HG02870 (cell line): ENCODE data around the gene SDC4.
A peak's percentile ranks its signal among the peaks of the same experiment; 100 is the strongest.

ENCODE experiments used
- ATAC-seq: cut with Tn5 transposase; IDR thresholded peaks from one replicate; pipeline ENCODE4 v1.9.1; 2021; ENCODE audit warnings: mild to moderate bottlenecking, moderate library complexity; ENCODE audit not compliant: unreplicated experiment

Gene SDC4, protein sequence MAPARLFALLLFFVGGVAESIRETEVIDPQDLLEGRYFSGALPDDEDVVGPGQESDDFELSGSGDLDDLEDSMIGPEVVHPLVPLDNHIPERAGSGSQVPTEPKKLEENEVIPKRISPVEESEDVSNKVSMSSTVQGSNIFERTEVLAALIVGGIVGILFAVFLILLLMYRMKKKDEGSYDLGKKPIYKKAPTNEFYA

DNA sequence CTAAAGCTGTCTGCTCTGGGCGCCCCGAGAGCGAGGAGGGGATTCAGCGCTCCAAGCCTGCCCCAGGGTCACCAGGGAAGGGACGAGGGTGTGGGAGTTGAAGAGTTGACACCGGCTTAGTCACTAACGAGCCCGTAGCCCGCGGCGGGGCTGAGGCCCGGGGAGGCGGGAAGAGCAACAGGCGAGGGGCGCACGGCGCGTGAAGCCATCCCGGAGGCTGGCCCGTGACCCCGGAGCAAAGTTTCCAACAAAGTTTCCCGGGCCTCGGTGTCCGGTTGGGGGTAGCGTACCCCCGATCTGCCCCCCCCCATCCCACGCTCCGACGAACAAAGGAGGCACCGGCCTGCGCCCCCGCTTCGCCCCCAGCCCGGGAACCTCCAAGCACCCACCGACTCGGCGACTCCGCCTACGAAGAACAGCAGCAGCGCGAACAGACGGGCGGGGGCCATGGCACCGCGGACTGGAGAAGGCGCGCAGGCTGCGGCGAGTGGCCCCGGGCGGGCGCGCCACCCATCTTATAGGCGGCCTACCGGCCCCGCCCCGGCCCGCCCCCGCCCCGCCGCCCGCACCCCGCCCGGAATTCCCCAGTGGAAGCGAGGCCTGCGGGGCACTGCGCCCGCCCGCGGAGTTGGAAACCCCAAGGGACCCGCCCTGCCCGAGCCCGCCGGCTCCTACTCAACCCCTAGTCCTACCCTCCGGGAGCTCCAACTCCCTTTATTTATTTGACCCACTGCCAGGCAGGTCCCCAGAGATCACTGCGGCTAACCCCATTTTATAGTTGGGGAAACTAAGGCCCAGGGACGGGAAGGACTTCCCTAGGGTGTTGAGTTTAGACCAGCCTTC is at the start of gene SDC4:
TSS of gene SDC4 (minus strand) at position 489 of the 843 bp plus-strand sequence. CDS start at position 449, 40 bp downstream.
- no peak for ATAC-seq

DNA sequence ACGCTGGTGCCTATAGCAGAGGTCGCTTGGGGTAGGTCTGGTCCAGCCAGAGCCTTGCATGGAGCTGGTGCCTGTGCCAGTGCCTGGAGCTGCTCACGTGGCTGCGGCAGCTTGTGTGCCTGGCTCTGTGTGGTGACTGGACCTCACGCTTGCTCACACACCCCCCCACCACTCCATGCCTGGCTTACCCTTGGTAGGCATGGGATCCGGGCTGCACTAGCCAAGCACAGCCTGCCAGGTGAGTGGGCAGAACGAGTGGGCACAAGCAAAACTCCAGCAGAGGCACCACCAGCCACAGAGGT is 46.8 kb upstream of the SDC4 start:
- no peak for ATAC-seq

GRCh38 chr20:45394221-45395113 is 46.2 kb upstream of the SDC4 start:
- no peak for ATAC-seq

DNA sequence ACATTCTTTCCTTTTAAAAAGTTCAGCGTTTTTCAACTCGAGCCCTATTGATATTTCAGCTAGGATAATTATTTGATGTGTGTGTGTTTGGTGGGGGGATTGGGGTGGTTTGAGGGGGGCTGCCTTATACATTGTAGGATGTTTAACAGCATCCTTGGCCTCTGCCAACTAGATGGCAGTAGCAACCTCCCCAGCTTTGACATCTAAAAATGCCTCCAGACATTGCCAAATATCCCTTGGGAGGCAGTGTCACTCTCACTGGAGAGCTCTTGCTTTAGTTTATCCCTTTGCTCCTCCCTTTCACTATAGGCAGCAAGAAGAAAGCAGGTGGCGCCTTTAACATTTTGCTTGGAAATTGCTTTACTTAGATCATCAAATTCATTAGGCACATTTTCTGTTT is 44.5 kb upstream of the SDC4 start:
- no peak for ATAC-seq

DNA sequence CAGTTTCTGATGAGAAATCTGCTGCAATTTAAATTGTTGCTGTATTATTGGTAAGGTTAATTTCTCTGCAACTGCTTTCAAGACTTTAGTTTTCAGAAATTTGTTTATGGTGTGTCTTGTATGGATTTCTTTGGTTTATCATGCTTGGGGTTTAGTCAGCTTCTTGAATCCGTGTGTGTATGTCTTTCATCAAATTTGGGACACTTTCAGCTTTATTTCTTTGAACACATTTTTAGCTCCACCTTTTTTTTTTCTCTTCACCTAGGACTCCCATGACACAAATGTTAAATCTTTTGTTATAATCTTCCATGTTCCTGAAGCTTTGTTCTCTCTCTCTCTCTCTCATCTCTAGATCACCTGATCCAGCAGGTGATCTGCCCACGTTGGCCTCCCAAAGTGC is 43.3 kb upstream of the SDC4 start:
- no peak for ATAC-seq

GRCh38 chr20:45390931-45391330 is 42.7 kb upstream of the SDC4 start:
- no peak for ATAC-seq

DNA sequence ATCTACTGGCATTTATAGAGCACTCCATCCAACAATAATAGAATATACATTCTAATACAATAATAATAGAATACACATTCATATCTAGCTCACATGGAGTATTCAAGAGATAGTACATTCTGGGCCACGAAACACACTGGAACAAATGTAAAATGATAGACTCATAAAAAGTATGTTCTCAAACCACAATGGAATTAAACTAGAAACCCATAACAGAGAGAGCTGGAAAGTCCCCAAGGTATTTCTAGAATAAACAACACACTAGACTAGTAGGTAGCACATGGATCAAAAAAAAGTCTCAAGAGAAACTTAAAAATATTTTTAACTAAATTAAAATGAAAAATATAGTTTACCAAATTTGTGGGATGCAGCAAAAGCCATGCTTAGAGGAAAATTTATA is 39.0 kb upstream of the SDC4 start:
- no peak for ATAC-seq

- ATAC-seq = no peak
Measured at GRCh38 chr20:45378191-45378590, 30.0 kb upstream of the SDC4 start, which contains the start of gene TP53TG5. Gene TP53TG5 (minus strand): TSS chr20:45378325. CDS start chr20:45378236, 89 bp downstream.

DNA sequence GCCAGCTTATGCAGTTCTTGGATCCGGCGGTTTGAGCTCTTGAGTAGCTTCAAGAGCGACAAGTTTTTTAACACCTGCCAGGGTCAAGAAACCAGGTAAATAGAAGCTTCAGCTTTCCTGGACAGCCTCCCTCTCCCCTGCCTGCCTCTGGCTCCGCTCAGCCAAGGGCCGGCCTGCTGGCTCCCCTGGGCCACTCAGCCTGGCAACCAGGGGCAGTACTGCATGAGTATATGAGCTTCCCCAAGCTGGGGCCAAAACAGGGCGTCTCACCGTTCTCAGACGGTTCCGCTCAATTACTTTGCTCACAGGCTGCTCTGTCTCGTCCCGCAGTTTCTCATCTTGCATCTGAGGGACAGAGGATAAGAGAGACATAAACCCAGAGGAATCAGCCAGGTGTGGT is 29.0 kb upstream of the SDC4 start:
- ATAC-seq = no peak

- no peak for ATAC-seq
Measured at GRCh38 chr20:45374966-45375365, 26.7 kb upstream of the SDC4 start.

GRCh38 chr20:45374101-45374467 is 25.9 kb upstream of the SDC4 start:
- ATAC-seq = no peak

GRCh38 chr20:45373353-45374100 is 25.3 kb upstream of the SDC4 start:
- ATAC-seq = no peak

- no peak for ATAC-seq
Measured at GRCh38 chr20:45372646-45373352, 24.6 kb upstream of the SDC4 start.

- ATAC-seq = no peak
Measured at GRCh38 chr20:45372241-45372640, 24.0 kb upstream of the SDC4 start.

DNA sequence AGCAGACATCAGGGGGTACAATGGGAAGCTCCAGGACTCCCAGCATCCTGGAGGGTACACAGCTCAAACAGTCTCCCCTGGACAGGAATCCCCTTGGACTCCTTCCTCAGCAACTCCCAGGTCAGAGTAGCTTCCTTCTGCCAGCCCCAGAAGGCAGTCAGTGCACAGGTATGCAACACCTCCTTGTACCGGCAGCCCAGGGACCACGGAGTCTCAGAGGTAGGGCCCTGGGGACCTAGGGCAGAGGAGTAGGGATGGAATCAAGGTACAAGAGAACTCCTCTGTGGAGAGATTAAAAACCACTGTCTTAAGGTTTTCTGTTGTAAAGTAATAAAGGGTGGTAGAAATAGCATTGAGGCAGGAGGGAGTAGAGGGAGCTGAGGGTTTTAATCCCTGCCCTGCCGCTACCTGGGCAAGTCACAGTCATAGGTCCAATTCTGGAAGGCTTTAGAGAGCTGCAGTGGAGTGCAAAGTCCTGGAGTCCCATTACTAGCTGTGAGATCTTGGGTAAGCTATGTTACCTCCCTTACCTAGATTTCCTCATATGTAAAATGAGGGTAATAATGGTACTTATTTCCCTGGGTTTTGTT is 22.4 kb upstream of the SDC4 start:
- no peak for ATAC-seq

DNA sequence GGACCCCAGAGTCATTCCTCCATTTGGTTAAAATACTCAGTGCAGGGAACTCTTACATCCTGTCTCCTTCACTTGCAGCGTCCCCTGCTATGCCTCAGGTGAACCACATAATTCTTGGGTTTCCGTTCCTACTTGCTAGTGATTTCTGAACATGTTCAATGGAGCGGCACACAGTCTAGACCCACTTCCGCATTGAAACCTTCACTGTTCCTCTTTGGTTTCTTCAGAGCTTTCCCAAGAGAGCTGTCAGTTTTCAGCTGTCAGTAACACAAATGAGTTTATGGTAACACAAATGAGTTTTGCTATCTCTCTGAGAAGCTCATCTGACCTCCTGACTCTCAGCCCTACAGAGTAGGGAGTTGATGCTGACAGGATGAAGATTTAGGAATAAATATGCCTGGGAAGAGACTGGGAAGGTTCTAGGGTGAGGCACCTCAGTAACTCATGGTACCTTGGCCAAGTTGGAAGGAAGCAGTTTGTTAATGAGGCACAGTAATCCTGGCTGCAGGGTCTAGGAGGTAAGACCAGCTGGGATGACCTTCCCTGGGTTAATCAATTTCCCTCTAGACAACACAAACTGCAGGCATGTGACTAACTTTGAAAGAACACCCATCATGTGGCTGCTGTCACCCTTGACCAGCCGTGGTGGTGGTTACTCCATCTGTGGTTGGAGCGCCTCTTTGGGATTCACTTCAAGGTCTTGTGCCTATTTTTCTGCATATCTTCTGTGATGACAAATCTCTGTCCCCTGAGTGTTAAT is 20.2 kb upstream of the SDC4 start:
- ATAC-seq = peak; percentile 83

DNA sequence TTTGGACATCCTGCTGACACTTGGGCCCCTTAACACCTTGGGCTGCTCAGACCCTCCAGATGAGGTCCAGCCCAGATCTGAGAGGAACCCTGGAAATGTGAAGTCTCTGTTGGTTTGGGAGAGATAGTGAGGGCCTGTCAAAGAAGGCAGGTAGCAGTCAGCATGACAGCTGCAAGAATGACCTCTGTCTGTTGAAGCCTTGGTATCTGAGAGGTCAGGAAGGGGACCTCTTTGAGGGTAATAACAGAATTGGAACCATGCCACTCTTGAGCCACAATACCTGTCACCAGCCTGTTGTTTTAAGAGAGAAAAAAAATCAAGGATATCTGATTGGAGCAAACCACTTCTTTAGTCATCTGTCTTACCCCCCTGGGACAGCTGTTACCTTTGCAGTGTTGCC is 18.9 kb upstream of the SDC4 start:
- no peak for ATAC-seq

DNA sequence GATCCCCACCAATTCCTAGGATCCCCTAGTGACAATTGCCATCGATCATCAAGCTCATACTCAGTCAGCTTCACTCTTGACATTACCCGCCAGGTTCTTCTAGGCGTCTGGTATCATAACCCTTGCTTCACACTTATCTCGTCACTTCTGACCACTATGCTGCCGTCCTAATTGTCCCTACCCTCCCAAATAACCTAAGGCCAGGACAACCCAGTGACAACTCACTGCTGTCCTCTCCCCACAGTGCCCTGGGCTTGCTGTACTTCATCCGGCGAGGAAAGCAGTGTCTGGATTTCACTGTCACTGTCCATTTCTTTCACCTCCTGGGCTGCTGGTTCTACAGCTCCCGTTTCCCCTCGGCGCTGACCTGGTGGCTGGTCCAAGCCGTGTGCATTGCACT is 18.4 kb upstream of the SDC4 start:
- ATAC-seq = no peak

DNA sequence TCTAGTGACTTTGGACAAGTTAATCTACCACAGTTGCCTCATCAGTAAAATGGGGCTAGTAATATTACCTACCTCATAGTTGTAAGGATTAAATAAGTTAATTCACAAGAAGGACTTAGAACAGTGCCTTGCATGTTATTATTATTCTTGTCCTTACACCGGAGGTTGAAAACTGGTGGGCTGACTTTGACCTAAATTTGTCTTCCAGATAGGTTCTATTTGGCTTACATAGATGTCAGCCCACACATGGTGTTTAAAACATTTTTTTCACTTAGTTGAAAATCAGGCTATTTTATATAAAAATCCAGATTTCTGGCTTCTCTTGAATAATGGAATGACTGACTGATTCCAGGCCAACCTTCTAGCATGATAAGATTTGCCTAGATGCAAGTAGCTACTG is 18.0 kb upstream of the SDC4 start:
- no peak for ATAC-seq
